Mucosa of stomach (tissue), 1 donor: ENCODE data around the gene CDKN2B-AS1.

Source experiments
- H3K27me3 ChIP-seq: one replicate; pipeline ENCODE4 v1.7.0; 2013; ENCODE audit warnings: mild to moderate bottlenecking, low read length; ENCODE audit not compliant: control insufficient read depth, insufficient read depth
- H3K36me3 ChIP-seq: one replicate; pipeline ENCODE4 v1.7.0; 2013; ENCODE audit warnings: low read length; ENCODE audit not compliant: control insufficient read depth, insufficient read depth
- H3K4me1 ChIP-seq: one replicate; pipeline ENCODE4 v1.7.0; 2013; ENCODE audit warnings: mild to moderate bottlenecking, low read length; ENCODE audit not compliant: control insufficient read depth, insufficient read depth
- H3K4me3 ChIP-seq: one replicate; pipeline ENCODE4 v1.7.0; 2013; ENCODE audit warnings: low read length
- H3K9ac ChIP-seq: one replicate; pipeline ENCODE4 v1.7.0; 2013; ENCODE audit warnings: mild to moderate bottlenecking, low read length, moderate library complexity
- H3K9me3 ChIP-seq: one replicate; pipeline ENCODE4 v1.7.0; 2013; ENCODE audit warnings: mild to moderate bottlenecking, low read length, moderate library complexity; ENCODE audit not compliant: control insufficient read depth
- donor health status: Pancreatic carcinoma.

The CDKN2B-AS1 gene

DNA sequence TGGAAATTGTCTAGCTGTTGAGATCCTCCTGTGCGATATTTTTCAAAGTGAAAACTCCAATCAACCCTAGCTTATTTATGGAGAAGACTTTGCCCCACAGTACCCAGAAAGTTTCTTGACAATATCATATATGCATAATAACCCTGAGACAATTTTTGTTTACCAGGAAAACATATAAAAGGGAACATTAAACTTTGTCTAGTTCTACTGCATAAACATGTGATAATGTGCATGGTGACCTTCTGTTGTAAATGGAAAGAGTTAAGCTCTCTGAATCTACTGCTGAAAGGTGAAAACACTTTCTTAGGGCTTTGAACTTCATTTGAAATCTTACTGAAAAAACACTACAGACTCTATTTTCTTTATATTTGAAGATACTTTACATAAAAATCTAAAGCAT is 46.8 kb downstream of the CDKN2B-AS1 start:
- peaks cover 11% of the 10 kb centered on the region for H3K4me1 ChIP-seq

DNA sequence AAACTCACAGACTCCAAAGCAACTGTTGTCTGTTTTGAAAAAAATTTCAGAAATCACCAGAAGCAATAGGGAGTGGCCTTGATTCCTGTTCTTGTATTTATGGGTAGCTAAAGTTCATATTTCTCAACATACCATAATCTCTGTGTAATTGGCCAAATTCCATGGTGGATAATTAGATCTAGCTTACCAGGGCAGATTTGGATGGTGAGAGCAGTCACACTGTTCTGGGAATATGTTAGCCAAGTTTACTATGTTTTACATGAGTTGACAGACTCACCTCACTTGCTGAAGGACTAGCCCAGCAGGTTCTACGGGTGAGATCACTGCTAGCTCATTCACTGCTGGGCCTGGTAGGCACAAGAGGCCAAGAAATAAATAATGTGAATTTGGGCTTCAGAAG is 47.2 kb downstream of the CDKN2B-AS1 start:
- Histone ChIP-seq H3K9ac (no peak overlapping the region), H3K27me3 (no peaks in the 10 kb centered on the region), H3K36me3 (no peaks in the 10 kb centered on the region), H3K4me3 (no peak overlapping the region), H3K4me1 (peaks cover 11% of the 10 kb centered on the region), H3K9me3 (no peaks in the 10 kb centered on the region)

More for the DNA sequence above, 46.8 kb downstream of the CDKN2B-AS1 start:
- Histone ChIP-seq H3K36me3 (no peaks in the 10 kb centered on the region), H3K4me3 (no peak overlapping the region), H3K9ac (no peak overlapping the region), H3K9me3 (no peaks in the 10 kb centered on the region), H3K27me3 (no peaks in the 10 kb centered on the region)

DNA sequence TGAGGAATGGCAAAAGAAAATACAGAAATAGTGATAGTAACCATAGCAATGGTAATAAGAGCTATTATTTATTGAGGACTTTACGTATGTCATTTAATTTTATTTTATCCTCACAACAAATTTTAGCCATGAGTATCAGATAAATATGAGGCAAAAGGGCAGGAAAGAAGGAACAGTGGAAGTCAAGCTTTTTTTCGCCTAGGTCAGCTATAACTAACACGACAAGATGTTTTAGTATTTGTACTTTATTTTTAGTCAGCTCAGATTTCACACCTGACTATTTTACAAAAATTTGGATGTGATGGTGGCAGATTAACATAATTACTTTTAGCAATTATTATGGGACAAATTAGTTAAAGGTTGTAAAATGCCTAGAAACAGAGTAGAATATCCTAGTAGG is 49.3 kb downstream of the CDKN2B-AS1 start:
- no peak overlapping the region for H3K4me3 ChIP-seq
- peaks cover 11% of the 10 kb centered on the region for H3K4me1 ChIP-seq

DNA sequence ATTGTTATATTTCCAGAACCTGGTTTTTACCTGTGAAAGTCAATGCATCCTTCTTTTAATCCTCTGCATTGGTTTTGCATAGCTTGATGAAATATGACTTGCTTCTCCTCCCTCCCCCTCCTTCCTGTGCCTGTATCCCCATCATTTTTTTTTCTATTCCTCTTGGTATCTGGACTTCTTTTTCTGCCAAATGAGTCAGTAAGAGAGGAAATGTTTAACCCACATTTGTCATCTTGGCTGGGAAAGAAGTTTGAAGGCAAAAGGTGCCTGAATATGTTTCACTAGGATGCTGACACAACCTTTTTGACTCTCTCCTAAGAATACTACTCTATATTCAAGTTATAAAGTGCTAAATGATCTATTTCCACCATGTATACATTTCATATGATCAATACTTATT is 50.0 kb downstream of the CDKN2B-AS1 start:
- Histone ChIP-seq H3K9me3 (no peaks in the 10 kb centered on the region), H3K4me3 (no peak overlapping the region), H3K9ac (no peak overlapping the region), H3K36me3 (no peaks in the 10 kb centered on the region), H3K27me3 (no peaks in the 10 kb centered on the region), H3K4me1 (peaks cover 11% of the 10 kb centered on the region)

More for the DNA sequence above, 49.3 kb downstream of the CDKN2B-AS1 start:
- H3K36me3 ChIP-seq: no peaks in the 10 kb centered on the region
- no peak overlapping the region for H3K9ac ChIP-seq
- no peaks in the 10 kb centered on the region for H3K27me3 ChIP-seq
- H3K9me3 ChIP-seq: no peaks in the 10 kb centered on the region

DNA sequence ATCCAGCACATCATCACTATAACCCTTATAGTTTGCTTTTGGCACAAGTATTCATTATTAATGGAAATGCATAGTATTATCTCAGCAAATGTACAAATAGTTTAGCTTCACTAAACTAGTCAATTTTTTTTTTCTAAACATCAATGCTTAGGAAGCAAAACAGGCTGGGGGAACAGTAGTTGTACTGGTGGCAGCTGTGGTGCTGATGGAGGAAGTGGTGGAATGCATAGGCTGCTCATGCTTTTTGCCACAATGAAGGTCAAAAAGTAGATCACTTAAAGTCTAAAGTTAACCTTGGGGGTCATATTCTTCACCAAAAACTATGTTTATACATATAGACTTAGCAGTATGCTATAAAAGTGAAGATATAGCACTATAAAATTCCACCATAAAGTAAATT is 50.8 kb downstream of the CDKN2B-AS1 start:
- Histone ChIP-seq H3K9me3 (no peaks in the 10 kb centered on the region), H3K27me3 (no peaks in the 10 kb centered on the region), H3K36me3 (no peaks in the 10 kb centered on the region), H3K4me3 (no peak overlapping the region), H3K9ac (no peak overlapping the region), H3K4me1 (peaks cover 11% of the 10 kb centered on the region)

DNA sequence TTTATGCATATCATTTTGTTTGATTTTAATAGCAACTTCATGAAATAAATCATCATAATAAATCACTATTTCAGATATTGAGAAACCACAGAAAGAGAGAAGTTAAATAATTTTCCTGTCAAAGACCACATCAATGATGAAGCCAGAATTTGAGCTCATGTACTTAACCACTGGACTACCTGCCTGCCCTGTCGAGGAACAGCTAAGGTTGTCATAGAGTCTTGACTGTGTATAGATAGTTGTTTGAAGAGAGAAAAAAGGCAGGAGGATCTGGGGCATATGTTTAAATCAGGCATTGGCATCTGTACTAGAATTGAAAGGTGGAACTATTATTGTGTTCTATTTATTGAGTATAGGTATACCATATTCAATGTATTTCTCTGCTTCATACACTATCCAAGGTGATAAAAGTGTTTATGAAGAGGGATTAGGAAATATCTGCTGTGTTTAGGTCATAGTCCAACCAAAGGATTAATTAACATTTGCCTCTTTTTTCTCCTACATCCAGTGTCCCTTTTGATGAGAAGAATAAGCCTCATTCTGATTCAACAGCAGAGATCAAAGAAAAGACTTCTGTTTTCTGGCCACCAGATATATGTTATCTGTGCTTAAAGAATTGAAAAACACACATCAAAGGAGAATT is 51.8 kb downstream of the CDKN2B-AS1 start:
- Histone ChIP-seq H3K27me3 (no peaks in the 10 kb centered on the region), H3K36me3 (no peaks in the 10 kb centered on the region), H3K4me1 (peaks cover 11% of the 10 kb centered on the region), H3K9me3 (no peaks in the 10 kb centered on the region), H3K9ac (no peak overlapping the region), H3K4me3 (no peak overlapping the region)

DNA sequence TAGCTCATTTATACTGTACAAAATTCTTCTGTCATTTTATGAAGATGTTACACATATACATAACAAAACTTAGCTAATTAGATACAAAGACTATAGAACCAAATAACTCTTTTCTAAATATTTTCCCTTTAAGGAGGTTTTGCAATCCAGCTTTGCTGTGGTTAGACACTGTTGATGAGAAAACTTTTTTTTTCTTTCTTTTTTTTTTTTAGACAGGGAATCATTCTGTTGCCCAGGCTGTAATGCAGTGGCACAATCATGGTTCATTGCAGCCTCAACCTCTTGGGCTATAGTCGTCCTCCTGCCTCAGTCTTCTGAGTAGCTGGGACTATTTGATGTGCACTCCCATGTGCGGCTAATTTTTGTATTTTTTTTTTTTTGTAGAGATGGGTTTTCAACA is 53.0 kb downstream of the CDKN2B-AS1 start:
- no peaks in the 10 kb centered on the region for H3K27me3 ChIP-seq
- no peak overlapping the region for H3K4me3 ChIP-seq
- no peaks in the 10 kb centered on the region for H3K36me3 ChIP-seq
- no peaks in the 10 kb centered on the region for H3K9me3 ChIP-seq
- no peak overlapping the region for H3K9ac ChIP-seq
- H3K4me1 ChIP-seq: peaks cover under 1% of the 10 kb centered on the region

DNA sequence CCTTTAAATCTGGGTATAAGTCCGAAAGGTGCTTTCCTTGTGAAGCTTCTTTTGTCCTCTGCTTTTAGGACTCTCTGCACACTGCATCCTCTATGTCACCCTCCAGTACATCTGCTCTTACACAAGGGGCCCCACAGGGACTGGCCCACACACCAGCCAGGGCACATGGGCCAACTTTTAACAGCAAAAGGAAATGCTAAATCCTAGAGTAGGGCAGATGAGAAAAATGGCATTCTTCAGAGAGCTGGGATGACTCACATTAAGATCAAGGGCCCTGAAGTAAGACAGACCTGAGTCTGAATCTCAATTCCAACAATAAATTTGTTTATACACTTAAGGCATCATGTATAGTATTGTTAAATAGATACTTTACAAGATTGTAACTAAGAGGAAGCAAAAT is 54.8 kb downstream of the CDKN2B-AS1 start:
- H3K4me1 ChIP-seq: no peaks in the 10 kb centered on the region
- no peak overlapping the region for H3K4me3 ChIP-seq
- H3K36me3 ChIP-seq: no peaks in the 10 kb centered on the region
- H3K27me3 ChIP-seq: no peaks in the 10 kb centered on the region
- H3K9ac ChIP-seq: no peak overlapping the region
- H3K9me3 ChIP-seq: no peaks in the 10 kb centered on the region

DNA sequence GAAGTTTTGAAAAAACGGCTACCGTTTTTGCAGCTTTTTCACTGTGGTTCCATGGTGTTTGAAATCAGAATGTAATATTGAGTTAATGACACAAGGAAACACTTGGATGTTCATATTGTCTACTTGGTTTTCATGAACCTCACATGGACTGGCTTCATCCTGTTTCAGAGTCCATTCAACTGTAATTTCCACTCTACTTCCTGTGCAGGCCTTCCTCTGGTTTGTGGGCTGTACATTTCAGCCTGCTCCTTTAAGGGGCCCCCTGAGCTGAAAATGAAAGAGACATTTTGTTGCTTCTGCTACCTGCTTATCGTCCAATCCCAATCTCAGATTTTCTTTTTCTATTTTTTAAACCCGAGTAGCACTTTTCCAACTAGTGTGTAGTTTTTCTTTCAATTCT is 56.3 kb downstream of the CDKN2B-AS1 start:
- H3K36me3 ChIP-seq: no peaks in the 10 kb centered on the region
- no peak overlapping the region for H3K4me3 ChIP-seq
- H3K27me3 ChIP-seq: no peaks in the 10 kb centered on the region
- H3K9ac ChIP-seq: no peak overlapping the region
- H3K4me1 ChIP-seq: no peaks in the 10 kb centered on the region
- H3K9me3 ChIP-seq: no peaks in the 10 kb centered on the region

DNA sequence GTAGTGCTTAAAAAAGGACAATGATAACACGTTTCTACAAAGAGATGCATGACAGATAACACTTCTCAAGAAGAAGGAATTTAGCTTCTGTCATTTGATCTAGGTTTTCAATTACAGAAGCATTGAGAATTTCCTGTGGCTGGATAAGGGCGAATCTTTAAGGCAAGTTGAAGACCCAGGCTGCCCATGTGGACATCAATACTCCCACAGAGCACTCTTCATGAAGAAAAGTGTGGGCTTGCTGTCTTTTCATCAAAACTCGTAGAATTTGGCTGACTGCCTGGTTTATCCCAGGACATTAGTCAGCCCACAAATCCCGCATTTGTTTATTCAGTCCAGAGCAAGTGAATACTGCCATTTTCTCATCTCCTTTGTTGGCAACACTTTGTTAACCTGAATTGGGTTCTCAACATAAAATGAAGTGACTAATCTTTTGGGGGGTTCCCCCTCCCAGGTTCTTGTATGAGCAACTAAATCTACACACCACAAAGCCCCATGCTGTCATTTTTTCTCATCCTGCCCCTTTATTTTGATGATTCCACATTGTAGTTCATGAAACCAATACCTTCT is 57.9 kb downstream of the CDKN2B-AS1 start:
- H3K9me3 ChIP-seq: no peaks in the 10 kb centered on the region
- H3K4me3 ChIP-seq: no peak overlapping the region
- no peaks in the 10 kb centered on the region for H3K36me3 ChIP-seq
- H3K4me1 ChIP-seq: no peaks in the 10 kb centered on the region
- H3K27me3 ChIP-seq: no peaks in the 10 kb centered on the region
- no peak overlapping the region for H3K9ac ChIP-seq

DNA sequence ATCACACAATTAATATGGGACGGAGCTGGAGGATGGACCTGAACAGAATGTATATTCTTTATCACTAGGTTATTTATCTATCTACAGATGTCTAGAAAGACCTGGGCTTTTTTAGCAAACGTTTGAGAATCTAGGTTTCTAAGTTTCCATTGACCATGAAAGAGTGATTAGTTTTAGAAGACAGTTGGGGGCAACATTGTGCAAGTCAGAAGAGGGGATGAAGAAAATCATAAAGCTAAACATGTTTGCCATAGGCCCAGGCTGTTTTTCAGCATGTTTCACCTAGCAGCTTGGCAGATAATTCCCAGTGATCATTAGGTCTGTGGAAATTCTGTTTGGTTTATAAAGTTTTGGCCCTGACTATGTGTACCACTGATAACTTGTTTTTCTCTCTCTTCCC is 58.6 kb downstream of the CDKN2B-AS1 start:
- Histone ChIP-seq H3K36me3 (no peaks in the 10 kb centered on the region), H3K27me3 (no peaks in the 10 kb centered on the region), H3K4me3 (no peak overlapping the region), H3K9me3 (no peaks in the 10 kb centered on the region), H3K4me1 (no peaks in the 10 kb centered on the region), H3K9ac (no peak overlapping the region)

DNA sequence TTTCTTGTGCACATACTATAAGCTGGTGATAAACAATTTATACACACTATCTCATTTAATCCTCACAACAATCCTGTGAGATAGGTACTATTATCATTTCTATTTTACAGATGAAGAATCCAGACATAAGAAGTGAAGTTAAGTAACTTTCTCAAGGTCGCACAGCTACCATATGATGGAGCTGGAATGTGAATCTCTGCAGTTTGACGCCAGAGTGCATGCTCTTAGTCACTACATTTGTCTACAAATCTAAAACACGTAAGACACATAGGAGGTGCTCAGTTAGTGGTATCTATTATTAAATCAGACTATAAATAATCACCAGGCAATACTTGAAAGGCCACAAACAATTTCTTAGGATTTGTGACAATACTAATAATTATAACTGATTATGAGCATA is 59.5 kb downstream of the CDKN2B-AS1 start:
- no peaks in the 10 kb centered on the region for H3K4me1 ChIP-seq

DNA sequence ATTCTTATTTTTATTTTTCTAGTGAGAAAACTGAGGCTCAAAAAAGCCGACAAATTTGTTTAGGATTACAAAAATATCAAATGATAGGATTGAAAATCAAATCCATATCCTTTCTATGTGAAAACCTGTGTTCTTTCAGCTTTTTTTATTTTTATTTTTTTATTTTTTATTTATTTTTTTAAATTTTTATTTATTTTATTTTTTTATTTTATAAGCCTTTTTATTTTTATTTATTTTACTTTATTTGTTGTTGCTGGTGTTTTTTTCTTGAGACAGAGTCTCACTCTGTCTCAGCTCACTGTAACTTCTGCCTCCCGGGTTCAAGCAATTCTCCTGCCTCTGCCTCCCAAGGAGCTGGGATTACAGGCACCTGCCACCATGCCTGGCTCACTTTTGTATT is 59.9 kb downstream of the CDKN2B-AS1 start:
- Histone ChIP-seq H3K4me3 (no peak overlapping the region), H3K9me3 (no peaks in the 10 kb centered on the region), H3K4me1 (no peaks in the 10 kb centered on the region), H3K9ac (no peak overlapping the region), H3K27me3 (no peaks in the 10 kb centered on the region), H3K36me3 (no peaks in the 10 kb centered on the region)

More for the DNA sequence above, 59.5 kb downstream of the CDKN2B-AS1 start:
- Histone ChIP-seq H3K9ac (no peak overlapping the region), H3K27me3 (no peaks in the 10 kb centered on the region), H3K4me3 (no peak overlapping the region), H3K36me3 (no peaks in the 10 kb centered on the region), H3K9me3 (no peaks in the 10 kb centered on the region)
